Spleen (tissue), 7 donors: ENCODE data around the gene TECPR1.

Experiments
- POLR2A ChIP-seq, 3 donors: fragments of 450-650 bp; IDR thresholded peaks; one replicate each; pipeline ENCODE4 v1.5.1; 2017; ENCODE audit warnings: antibody characterized with exemption in 3 of 3, mild to moderate bottlenecking in 1 of 3
- POLR2AphosphoS5 ChIP-seq, 3 donors: sonication (generic); formaldehyde crosslinking; IDR thresholded peaks; one replicate each; pipeline ENCODE4 v1.5.1; 2017; ENCODE audit warnings: antibody characterized with exemption in 3 of 3
- TF ChIP-seq, protein P1 (sequence below), 11 experiments: fragments of 200-600 bp in 7 of 11; fragments of 450-650 bp in 4 of 11; sonication (generic) in 4 of 11; IDR thresholded peaks in 8 of 11; conservative IDR thresholded peaks in 3 of 11; 1 replicate in 7 of 11; 2 replicates in 4 of 11; pipeline versions ENCODE4 v1.4.0 to v1.8.0; 2016 to 2021; ENCODE audit warnings: antibody characterized with exemption in 11 of 11, inconsistent platforms in 4 of 11, mild to moderate bottlenecking in 1 of 11
- donor health status: DM: no; HTN: no; CAD: no; lungs with moderate emphysema.
- donor health status: DM: no; HTN: no; CAD: no.
- donor health status: DM: no; HTN: no; CAD: no.

DNA sequence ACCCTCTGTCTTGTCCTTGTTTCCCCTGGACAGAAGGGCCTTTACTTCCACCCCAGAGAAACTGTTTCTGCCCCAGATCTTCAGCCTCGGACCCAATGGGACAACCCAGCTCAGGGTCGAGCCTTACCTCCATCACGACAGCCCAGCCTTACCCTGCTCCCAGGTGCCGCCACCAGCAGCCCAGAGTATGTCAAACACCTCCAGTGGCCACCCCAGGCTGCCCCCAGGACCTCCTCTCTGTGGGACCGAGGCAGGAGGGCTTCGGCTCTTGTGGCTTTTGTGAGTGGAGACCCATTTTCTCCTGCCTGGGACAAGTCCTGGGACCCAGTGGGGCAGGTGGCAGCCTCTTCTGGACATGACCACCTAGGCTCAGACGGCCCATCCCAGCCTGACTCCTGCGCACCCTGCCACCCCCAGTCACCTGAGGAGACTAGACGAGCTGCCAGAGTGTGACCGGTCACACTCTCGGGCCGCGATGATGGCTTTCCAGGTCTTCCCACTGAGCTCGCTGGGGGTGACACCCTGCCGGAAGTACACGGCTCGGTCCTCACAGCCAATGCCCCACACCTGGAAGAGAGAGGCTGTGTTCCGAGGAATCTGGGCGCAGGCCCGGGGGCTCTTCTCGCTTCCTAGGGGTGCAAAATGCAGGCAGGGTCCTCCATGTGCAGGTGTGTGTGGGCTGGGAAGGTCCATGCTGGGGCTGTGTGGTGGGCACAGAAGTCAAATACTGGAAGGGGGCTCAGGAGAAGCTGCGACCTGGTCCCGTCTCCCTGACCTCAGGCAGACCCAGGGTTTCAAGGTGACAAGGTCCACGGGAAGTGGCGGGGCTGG, 15.5 kb downstream of the TECPR1 start:
- TF ChIP-seq POLR2A (IDR thresholded peaks at IDR 0.05) (no peak), POLR2AphosphoS5 (IDR thresholded peaks at IDR 0.05) (no peak)
- TF ChIP-seq, protein P1, sequence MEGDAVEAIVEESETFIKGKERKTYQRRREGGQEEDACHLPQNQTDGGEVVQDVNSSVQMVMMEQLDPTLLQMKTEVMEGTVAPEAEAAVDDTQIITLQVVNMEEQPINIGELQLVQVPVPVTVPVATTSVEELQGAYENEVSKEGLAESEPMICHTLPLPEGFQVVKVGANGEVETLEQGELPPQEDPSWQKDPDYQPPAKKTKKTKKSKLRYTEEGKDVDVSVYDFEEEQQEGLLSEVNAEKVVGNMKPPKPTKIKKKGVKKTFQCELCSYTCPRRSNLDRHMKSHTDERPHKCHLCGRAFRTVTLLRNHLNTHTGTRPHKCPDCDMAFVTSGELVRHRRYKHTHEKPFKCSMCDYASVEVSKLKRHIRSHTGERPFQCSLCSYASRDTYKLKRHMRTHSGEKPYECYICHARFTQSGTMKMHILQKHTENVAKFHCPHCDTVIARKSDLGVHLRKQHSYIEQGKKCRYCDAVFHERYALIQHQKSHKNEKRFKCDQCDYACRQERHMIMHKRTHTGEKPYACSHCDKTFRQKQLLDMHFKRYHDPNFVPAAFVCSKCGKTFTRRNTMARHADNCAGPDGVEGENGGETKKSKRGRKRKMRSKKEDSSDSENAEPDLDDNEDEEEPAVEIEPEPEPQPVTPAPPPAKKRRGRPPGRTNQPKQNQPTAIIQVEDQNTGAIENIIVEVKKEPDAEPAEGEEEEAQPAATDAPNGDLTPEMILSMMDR (IDR thresholded peaks at IDR 0.05 in 8 of 11, conservative IDR thresholded peaks at IDR 0.05 in 3 of 11): no peak
